ENCODE data around the gene DAB2. TPM values are rescaled to one million over a fixed set of nuclear protein-coding genes. Genes with fewer than 3 reads are reported as not detected.

DAB2 gene
- total and polyA plus RNA-seq, 2 donors (not counting 1 experiment from before 2014, with no cell fraction given): 0.03 to 0.47 TPM

DNA sequence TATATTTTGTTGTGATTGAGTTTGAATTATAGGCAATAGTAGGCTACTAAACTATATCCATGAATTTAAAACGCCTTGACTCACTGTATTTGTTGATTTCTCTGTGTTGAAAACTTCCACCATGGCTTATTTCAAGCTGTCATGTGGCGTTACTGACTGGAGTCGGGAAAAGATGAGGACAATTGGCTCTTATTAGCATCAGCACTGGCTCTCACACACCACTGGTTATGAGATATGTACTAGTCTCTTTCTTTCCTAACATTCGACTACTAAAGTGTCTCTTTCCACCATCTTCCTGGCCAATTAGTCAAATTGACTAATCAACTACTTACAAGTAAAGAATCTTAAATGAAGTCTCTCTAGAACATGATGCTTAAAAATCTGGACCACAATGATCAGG is 9.1 kb upstream of the DAB2 start:
- no peaks in the 10 kb centered on the region for H3K36me3 ChIP-seq (replicated peaks in 1 of 2; ENCODE audit: control extremely low read depth in 1 of 2, control insufficient read depth in 1 of 2, extremely low read depth in 1 of 2, insufficient read depth in 2 of 2, low read length in 1 of 2)
- ATAC-seq (ENCODE audit: low read depth) (no peak), DNase-seq (no peak)
- WGBS (ENCODE audit: insufficient coverage): no CpG with 5 or more reads among the region's 4 CpGs
- H3K27ac ChIP-seq (ENCODE audit: low read length in 2 of 2): no peak overlapping the region
- Mint-ChIP-seq H3K4me1 (no peaks in the 10 kb centered on the region), H3K9me3 (ENCODE audit: insufficient read depth) (no peaks in the 10 kb centered on the region), H3K4me3 (no peak overlapping the region), H3K27ac (no peak overlapping the region), H3K27me3 (peaks cover 8% of the 10 kb centered on the region)
- H3K9ac ChIP-seq (ENCODE audit: low read length): no peak overlapping the region
- H3K4me3 ChIP-seq (ENCODE audit: control extremely low read depth in 1 of 5, extremely low read depth in 1 of 5, insufficient read depth in 1 of 5, low read depth in 2 of 5, low read length in 4 of 5): no peak overlapping the region
- H3K4me1 ChIP-seq (ENCODE audit: control insufficient read depth in 2 of 2, insufficient read depth in 2 of 2, low read length in 2 of 2): no peaks in the 10 kb centered on the region
- ChIA-PET POLR2A (no interaction called here), CTCF (no interaction called here)
- H3K4me2 ChIP-seq (replicated peaks; ENCODE audit: low read depth, low read length, poor library complexity, severe bottlenecking): no peak overlapping the region
- no peak for TF ChIP-seq EZH2 (IDR thresholded peaks at IDR 0.05; ENCODE audit: borderline replicate concordance, insufficient read depth, low read depth, low read length, poor library complexity, severe bottlenecking)
- TF ChIP-seq, protein P1, sequence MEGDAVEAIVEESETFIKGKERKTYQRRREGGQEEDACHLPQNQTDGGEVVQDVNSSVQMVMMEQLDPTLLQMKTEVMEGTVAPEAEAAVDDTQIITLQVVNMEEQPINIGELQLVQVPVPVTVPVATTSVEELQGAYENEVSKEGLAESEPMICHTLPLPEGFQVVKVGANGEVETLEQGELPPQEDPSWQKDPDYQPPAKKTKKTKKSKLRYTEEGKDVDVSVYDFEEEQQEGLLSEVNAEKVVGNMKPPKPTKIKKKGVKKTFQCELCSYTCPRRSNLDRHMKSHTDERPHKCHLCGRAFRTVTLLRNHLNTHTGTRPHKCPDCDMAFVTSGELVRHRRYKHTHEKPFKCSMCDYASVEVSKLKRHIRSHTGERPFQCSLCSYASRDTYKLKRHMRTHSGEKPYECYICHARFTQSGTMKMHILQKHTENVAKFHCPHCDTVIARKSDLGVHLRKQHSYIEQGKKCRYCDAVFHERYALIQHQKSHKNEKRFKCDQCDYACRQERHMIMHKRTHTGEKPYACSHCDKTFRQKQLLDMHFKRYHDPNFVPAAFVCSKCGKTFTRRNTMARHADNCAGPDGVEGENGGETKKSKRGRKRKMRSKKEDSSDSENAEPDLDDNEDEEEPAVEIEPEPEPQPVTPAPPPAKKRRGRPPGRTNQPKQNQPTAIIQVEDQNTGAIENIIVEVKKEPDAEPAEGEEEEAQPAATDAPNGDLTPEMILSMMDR (IDR thresholded peaks at IDR 0.05): no peak
- H3K9me3 ChIP-seq (ENCODE audit: control extremely low read depth in 1 of 3, control insufficient read depth in 2 of 3, insufficient read depth in 1 of 3, low read length in 2 of 3): no peaks in the 10 kb centered on the region
- intact Hi-C loops (cut with micrococcal nuclease): no loop called here
- H3K79me2 ChIP-seq (ENCODE audit: control insufficient read depth, insufficient read depth, low read length): no peaks in the 10 kb centered on the region
- no peaks in the 10 kb centered on the region for H3K27me3 ChIP-seq (replicated peaks in 1 of 4; ENCODE audit: control extremely low read depth in 1 of 4, control insufficient read depth in 3 of 4, insufficient read depth in 4 of 4, low read length in 3 of 4)
- H4K20me1 ChIP-seq (ENCODE audit: control insufficient read depth, insufficient read depth, low read length, poor library complexity, severe bottlenecking): no peaks in the 10 kb centered on the region
- no peak overlapping the region for H2AFZ ChIP-seq (ENCODE audit: insufficient read depth, low read depth, low read length, poor library complexity, severe bottlenecking)

DNA sequence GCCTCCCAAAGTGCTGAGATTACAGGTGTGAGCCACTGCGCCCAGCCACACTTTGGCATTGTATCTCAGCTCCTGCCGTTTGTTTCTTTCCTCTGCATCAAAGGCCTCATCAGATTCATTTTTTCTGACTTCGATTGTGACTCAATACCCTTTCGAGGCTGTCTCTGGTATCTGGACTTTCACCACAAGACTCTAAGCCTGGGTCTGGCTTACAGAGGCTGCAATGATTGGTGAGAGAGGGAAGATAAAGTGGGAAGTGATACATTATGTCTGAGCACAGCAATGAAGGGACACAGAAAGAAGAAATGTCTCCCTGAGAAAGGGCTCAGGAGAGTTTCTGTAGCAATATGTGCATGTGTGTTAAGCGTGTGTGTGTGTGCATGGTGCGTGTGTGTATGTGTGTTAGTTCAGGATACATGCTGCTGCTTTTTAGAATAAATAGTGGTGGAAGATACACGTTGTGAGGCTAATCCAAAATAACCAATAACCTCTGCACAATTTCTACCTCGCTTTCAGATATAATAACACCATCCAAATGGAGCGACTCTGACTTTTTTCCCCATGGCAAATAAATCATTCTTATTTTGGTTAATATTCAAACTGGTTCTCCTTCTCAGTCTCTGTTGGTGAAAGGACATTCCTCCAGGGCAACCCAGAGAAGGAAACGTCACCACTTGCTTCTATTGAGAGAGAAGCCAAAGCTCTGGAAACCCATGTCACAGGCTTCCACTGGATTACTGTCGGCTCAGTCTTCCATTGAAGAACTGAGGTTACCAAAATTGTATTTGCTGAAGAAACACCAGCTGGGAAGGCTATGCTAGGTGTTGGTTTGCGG is 8.1 kb upstream of the DAB2 start:
- H3K27me3 Mint-ChIP-seq: peaks cover 8% of the 10 kb centered on the region
- Histone ChIP-seq H3K27ac (ENCODE audit: low read length in 2 of 2) (no peak overlapping the region), H4K20me1 (ENCODE audit: control insufficient read depth, insufficient read depth, low read length, poor library complexity, severe bottlenecking) (no peaks in the 10 kb centered on the region), H2AFZ (ENCODE audit: insufficient read depth, low read depth, low read length, poor library complexity, severe bottlenecking) (no peak overlapping the region), H3K36me3 (replicated peaks in 1 of 2; ENCODE audit: control extremely low read depth in 1 of 2, control insufficient read depth in 1 of 2, extremely low read depth in 1 of 2, insufficient read depth in 2 of 2, low read length in 1 of 2) (no peaks in the 10 kb centered on the region), H3K4me2 (replicated peaks; ENCODE audit: low read depth, low read length, poor library complexity, severe bottlenecking) (no peak overlapping the region), H3K9me3 (ENCODE audit: control extremely low read depth in 1 of 3, control insufficient read depth in 2 of 3, insufficient read depth in 1 of 3, low read length in 2 of 3) (no peaks in the 10 kb centered on the region), H3K79me2 (ENCODE audit: control insufficient read depth, insufficient read depth, low read length) (no peaks in the 10 kb centered on the region), H3K27me3 (replicated peaks in 1 of 4; ENCODE audit: control extremely low read depth in 1 of 4, control insufficient read depth in 3 of 4, insufficient read depth in 4 of 4, low read length in 3 of 4) (no peaks in the 10 kb centered on the region), H3K4me3 (ENCODE audit: control extremely low read depth in 1 of 5, extremely low read depth in 1 of 5, insufficient read depth in 1 of 5, low read depth in 2 of 5, low read length in 4 of 5) (no peak overlapping the region), H3K9ac (ENCODE audit: low read length) (no peak overlapping the region), H3K4me1 (ENCODE audit: control insufficient read depth in 2 of 2, insufficient read depth in 2 of 2, low read length in 2 of 2) (no peaks in the 10 kb centered on the region)
- no peaks in the 10 kb centered on the region for H3K9me3 Mint-ChIP-seq (ENCODE audit: insufficient read depth)
- ATAC-seq (ENCODE audit: low read depth): no peak
- H3K27ac Mint-ChIP-seq: no peak overlapping the region
- no peak for DNase-seq
- TF ChIP-seq, protein P1 (IDR thresholded peaks at IDR 0.05): no peak
- no peak for TF ChIP-seq EZH2 (IDR thresholded peaks at IDR 0.05; ENCODE audit: borderline replicate concordance, insufficient read depth, low read depth, low read length, poor library complexity, severe bottlenecking)
- intact Hi-C loops (cut with micrococcal nuclease): no loop called here
- H3K4me1 Mint-ChIP-seq: no peaks in the 10 kb centered on the region
- POLR2A ChIA-PET: no interaction called here
- H3K4me3 Mint-ChIP-seq: no peak overlapping the region
- CTCF ChIA-PET: no interaction called here
- 94% methylated on average over 9 of the region's 12 CpGs for WGBS (ENCODE audit: insufficient coverage)
